GM18858 (cell line): ENCODE data around the gene BMP8B.
"Not testable (repeated sequence)": the region's sequence is repeated elsewhere in the genome, so short reads cannot be mapped to it uniquely, and the experiment has no call there.

Source experiments
- ATAC-seq: cut with Tn5 transposase; IDR thresholded peaks from one replicate; pipeline ENCODE4 v1.9.1; 2021; ENCODE audit not compliant: unreplicated experiment

The BMP8B gene

GRCh38 chr1:39788758-39789570 is at the start of gene BMP8B:
BMP8B (minus strand) TSS chr1:39788865; CDS start chr1:39788485, 380 bp downstream.
- no peak for ATAC-seq

- ATAC-seq: no peak
These were observed 48.0 kb upstream of the BMP8B start for GRCh38 chr1:39836595-39837110.

GRCh38 chr1:39835935-39836594 is 47.4 kb upstream of the BMP8B start:
- ATAC-seq: no peak

GRCh38 chr1:39835110-39835509 is 46.4 kb upstream of the BMP8B start:
- ATAC-seq: no peak

- ATAC-seq: no peak
These were observed 45.1 kb upstream of the BMP8B start for GRCh38 chr1:39833621-39834385.

GRCh38 chr1:39833121-39833520 is 44.5 kb upstream of the BMP8B start:
- ATAC-seq: no peak

GRCh38 chr1:39832294-39832693 is 43.6 kb upstream of the BMP8B start:
- no peak for ATAC-seq

GRCh38 chr1:39829791-39830533 is 41.3 kb upstream of the BMP8B start:
- ATAC-seq: no peak

GRCh38 chr1:39828734-39829133 is 40.1 kb upstream of the BMP8B start:
- ATAC-seq: no peak

- not testable (repeated sequence) for ATAC-seq
These were observed 39.6 kb upstream of the BMP8B start for GRCh38 chr1:39828255-39828654.

- no peak for ATAC-seq
These were observed 38.5 kb upstream of the BMP8B start for GRCh38 chr1:39827201-39827600.

- ATAC-seq: no peak
These were observed 37.9 kb upstream of the BMP8B start for GRCh38 chr1:39826583-39826982.

GRCh38 chr1:39825432-39825941 is 36.8 kb upstream of the BMP8B start:
- no peak for ATAC-seq

GRCh38 chr1:39823450-39823849 is 34.8 kb upstream of the BMP8B start:
- ATAC-seq: not testable (repeated sequence)

GRCh38 chr1:39822146-39822545 is 33.5 kb upstream of the BMP8B start:
- no peak for ATAC-seq

- no peak for ATAC-seq
These were observed 30.6 kb upstream of the BMP8B start for GRCh38 chr1:39819091-39819812.

- no peak for ATAC-seq
These were observed 29.8 kb upstream of the BMP8B start for GRCh38 chr1:39818482-39818881.

GRCh38 chr1:39817091-39817932 is 28.6 kb upstream of the BMP8B start:
- ATAC-seq: peak; percentile 76
